HAP-1 (cell line): ENCODE results near the gene SH3TC1.

Source experiments
- DNase-seq, 2 experiments: peaks; one replicate each; pipeline ENCODE4 v3.0.0-alpha.2; 2016 to 2020; ENCODE audit warnings: low spot score in 2 of 2
- H3K27me3 ChIP-seq: fragments of 250-450 bp; sonication (Bioruptor Pico); 2 replicates; pipeline ENCODE4 v1.5.1; 2020; ENCODE audit warnings: low read depth, mild to moderate bottlenecking, moderate library complexity
- H3K36me3 ChIP-seq: fragments of 250-450 bp; sonication (Bioruptor Pico); replicated peaks from 2 replicates; pipeline ENCODE4 v1.5.1; 2020; ENCODE audit warnings: mild to moderate bottlenecking
- H3K4me1 ChIP-seq: fragments of 250-450 bp; sonication (Bioruptor Pico); 2 replicates; pipeline ENCODE4 v1.5.1; 2020; ENCODE audit warnings: mild to moderate bottlenecking
- H3K4me3 ChIP-seq: fragments of 250-450 bp; sonication (Bioruptor Pico); 2 replicates; pipeline ENCODE4 v1.5.1; 2020; ENCODE audit warnings: mild to moderate bottlenecking, moderate library complexity
- H3K9me3 ChIP-seq: fragments of 250-450 bp; sonication (Bioruptor Pico); 2 replicates; pipeline ENCODE4 v1.5.1; 2020; ENCODE audit warnings: mild to moderate bottlenecking, moderate library complexity
- in situ Hi-C: fragments of 300-500 bp; cut with MboI; formaldehyde crosslinking; loops from 3 replicates; pipeline ENCODE4 v1.14.3; 2020; ENCODE audit warnings: low sequenced_read_pairs, inconsistent platforms, mixed read lengths

The SH3TC1 gene

GRCh38 chr4:8265171-8265929, 66.3 kb downstream of the SH3TC1 start:
- peaks cover 4% of the 10 kb centered on the region for H3K4me1 ChIP-seq
- in situ Hi-C loops = no loop called here

GRCh38 chr4:8266088-8266487, 67.0 kb downstream of the SH3TC1 start:
- Histone ChIP-seq H3K9me3 (no peaks in the 10 kb centered on the region), H3K36me3 (no peaks in the 10 kb centered on the region), H3K4me1 (peaks cover 6% of the 10 kb centered on the region), H3K4me3 (no peak overlapping the region), H3K27me3 (no peaks in the 10 kb centered on the region)
- in situ Hi-C loops = no loop called here
- DNase-seq = no peak

More at GRCh38 chr4:8265171-8265929, 66.3 kb downstream of the SH3TC1 start:
- DNase-seq = no peak
- Histone ChIP-seq H3K4me3 (no peak overlapping the region), H3K27me3 (no peaks in the 10 kb centered on the region), H3K36me3 (no peaks in the 10 kb centered on the region), H3K9me3 (no peaks in the 10 kb centered on the region)

GRCh38 chr4:8266508-8266907, 67.4 kb downstream of the SH3TC1 start:
- H3K4me3 ChIP-seq = no peak overlapping the region
- in situ Hi-C loops = no loop called here
- H3K4me1 ChIP-seq = peaks cover 6% of the 10 kb centered on the region
- DNase-seq = no peak
- H3K36me3 ChIP-seq = no peaks in the 10 kb centered on the region
- H3K9me3 ChIP-seq = no peaks in the 10 kb centered on the region
- no peaks in the 10 kb centered on the region for H3K27me3 ChIP-seq

GRCh38 chr4:8267077-8267476, 68.0 kb downstream of the SH3TC1 start:
- no peaks in the 10 kb centered on the region for H3K36me3 ChIP-seq
- no peaks in the 10 kb centered on the region for H3K9me3 ChIP-seq
- no peak overlapping the region for H3K4me3 ChIP-seq
- H3K4me1 ChIP-seq = peaks cover 6% of the 10 kb centered on the region
- peak; percentile 31 to 82 for DNase-seq
- in situ Hi-C loops = no loop called here
- H3K27me3 ChIP-seq = no peaks in the 10 kb centered on the region

- H3K9me3 ChIP-seq = no peaks in the 10 kb centered on the region
- no peak for DNase-seq
Observed at GRCh38 chr4:8268211-8268610, 69.1 kb downstream of the SH3TC1 start.

GRCh38 chr4:8268901-8269534, 69.9 kb downstream of the SH3TC1 start:
- Histone ChIP-seq H3K4me1 (peaks cover 6% of the 10 kb centered on the region), H3K4me3 (no peak overlapping the region), H3K36me3 (no peaks in the 10 kb centered on the region), H3K9me3 (no peaks in the 10 kb centered on the region), H3K27me3 (no peaks in the 10 kb centered on the region)
- no peak for DNase-seq
- in situ Hi-C loops = no loop called here

More at GRCh38 chr4:8268211-8268610, 69.1 kb downstream of the SH3TC1 start:
- no peaks in the 10 kb centered on the region for H3K36me3 ChIP-seq
- no peaks in the 10 kb centered on the region for H3K27me3 ChIP-seq
- in situ Hi-C loops = no loop called here
- H3K4me1 ChIP-seq = peaks cover 6% of the 10 kb centered on the region
- H3K4me3 ChIP-seq = no peak overlapping the region

- Histone ChIP-seq H3K36me3 (no peaks in the 10 kb centered on the region), H3K27me3 (no peaks in the 10 kb centered on the region), H3K4me3 (peak within 1 kb of the TSS; percentile 25; the same call in 1 of the 2 replicates), H3K4me1 (peaks cover 6% of the 10 kb centered on the region), H3K9me3 (no peaks in the 10 kb centered on the region)
- DNase-seq = peak; percentile 48 to 74
- in situ Hi-C loops = no loop called here
Observed at GRCh38 chr4:8269535-8270417, 70.7 kb downstream of the SH3TC1 start, which contains the start of gene HTRA3. HTRA3 (plus strand) TSS chr4:8269754; CDS start chr4:8269969, 215 bp downstream.

- Histone ChIP-seq H3K4me1 (peaks cover 6% of the 10 kb centered on the region), H3K9me3 (no peaks in the 10 kb centered on the region), H3K27me3 (no peaks in the 10 kb centered on the region), H3K4me3 (peak overlapping the region; percentile 25; the same call in 1 of the 2 replicates), H3K36me3 (no peaks in the 10 kb centered on the region)
- in situ Hi-C loops = no loop called here
- no peak for DNase-seq
Observed at GRCh38 chr4:8270418-8270771, 71.3 kb downstream of the SH3TC1 start.

GRCh38 chr4:8270912-8271815, 72.1 kb downstream of the SH3TC1 start:
- Histone ChIP-seq H3K27me3 (no peaks in the 10 kb centered on the region), H3K36me3 (no peaks in the 10 kb centered on the region), H3K4me3 (peak overlapping the region; percentile 25; the same call in 1 of the 2 replicates), H3K9me3 (no peaks in the 10 kb centered on the region), H3K4me1 (peaks cover 6% of the 10 kb centered on the region)
- no peak for DNase-seq
- in situ Hi-C loops = no loop called here

GRCh38 chr4:8271821-8272220, 72.7 kb downstream of the SH3TC1 start:
- H3K9me3 ChIP-seq = no peaks in the 10 kb centered on the region
- no peak overlapping the region for H3K4me3 ChIP-seq
- no peaks in the 10 kb centered on the region for H3K36me3 ChIP-seq
- in situ Hi-C loops = no loop called here
- DNase-seq = no peak
- H3K27me3 ChIP-seq = no peaks in the 10 kb centered on the region
- peaks cover 6% of the 10 kb centered on the region for H3K4me1 ChIP-seq

- no peaks in the 10 kb centered on the region for H3K9me3 ChIP-seq
- in situ Hi-C loops = no loop called here
- no peak overlapping the region for H3K4me3 ChIP-seq
- no peak for DNase-seq
- H3K36me3 ChIP-seq = no peaks in the 10 kb centered on the region
- H3K27me3 ChIP-seq = no peaks in the 10 kb centered on the region
- peaks cover 6% of the 10 kb centered on the region for H3K4me1 ChIP-seq
Observed at GRCh38 chr4:8272472-8273428, 73.7 kb downstream of the SH3TC1 start.

- Histone ChIP-seq H3K4me1 (peaks cover 6% of the 10 kb centered on the region), H3K4me3 (no peak overlapping the region), H3K9me3 (no peaks in the 10 kb centered on the region), H3K27me3 (no peaks in the 10 kb centered on the region), H3K36me3 (no peaks in the 10 kb centered on the region)
- DNase-seq = no peak
- in situ Hi-C loops = no loop called here
Observed at GRCh38 chr4:8273450-8273849, 74.4 kb downstream of the SH3TC1 start.
